SK-N-SH (cell line): ENCODE data around the gene AGFG2. TPM values are rescaled to one million over a fixed set of nuclear protein-coding genes. Genes with fewer than 3 reads are reported as not detected.

Experiments used
- CTCF ChIA-PET: fragments of 300-600, 350-600 bp; formaldehyde crosslinking; extraction: SDS; loops from one replicate; lab custom pipeline; 2021; lab: Yijun Ruan, JAX
- POLR2A ChIA-PET: fragments of 350-600 bp; sonication (Branson Sonifier 250); formaldehyde crosslinking; extraction: SDS; loops from one replicate; lab custom pipeline; 2020; ENCODE audit warnings: antibody characterized with exemption, inconsistent platforms; lab: Yijun Ruan, JAX
- DNase-seq: peaks from one replicate; pipeline ENCODE4 v3.0.0; 2012
- H2AFZ ChIP-seq: fragments of 200-600 bp; sonication (generic); 2 replicates; pipeline ENCODE4 v1.8.1; 2016; ENCODE audit warnings: antibody characterized with exemption, mild to moderate bottlenecking, low read depth
- H3F3A ChIP-seq: fragments of 200-600 bp; sonication (generic); replicated peaks from 2 replicates; pipeline ENCODE3; 2016; ENCODE audit warnings: antibody characterized with exemption, mild to moderate bottlenecking; ENCODE audit not compliant: insufficient read depth
- H3K27ac ChIP-seq, 2 experiments: fragments of 200-500 bp in 1 of 2; fragments of 200-600 bp in 1 of 2; sonication (Bioruptor generic) in 1 of 2; sonication (generic), shearing (Covaris generic) in 1 of 2; 2 replicates each; pipeline versions ENCODE4 v1.5.1 to v1.6.1; 2014 to 2016; ENCODE audit warnings: low read depth in 2 of 2, inconsistent platforms in 1 of 2, low read length in 1 of 2, mild to moderate bottlenecking in 1 of 2, mixed read lengths in 1 of 2
- H3K27me3 ChIP-seq: fragments of 200-600 bp; sonication (generic), shearing (Covaris generic); 2 replicates; pipeline ENCODE4 v1.6.1; 2016; ENCODE audit warnings: mixed run types; ENCODE audit not compliant: insufficient read depth
- H3K36me3 ChIP-seq, 2 experiments: fragments of 200-500 bp in 1 of 2; fragments of 200-600 bp in 1 of 2; sonication (Bioruptor generic) in 1 of 2; sonication (generic) in 1 of 2; replicated peaks in 1 of 2; 2 replicates each; pipeline versions ENCODE3 to v1.5.1; 2014 to 2016; ENCODE audit warnings: low read length in 1 of 2, mild to moderate bottlenecking in 1 of 2; ENCODE audit not compliant: insufficient read depth in 2 of 2, control insufficient read depth in 1 of 2
- H3K4me1 ChIP-seq, 2 experiments: fragments of 200-500 bp in 1 of 2; fragments of 200-600 bp in 1 of 2; sonication (Bioruptor generic) in 1 of 2; sonication (generic), shearing (Covaris generic) in 1 of 2; 2 replicates each; pipeline versions ENCODE4 v1.5.1 to v1.6.1; 2014 to 2016; ENCODE audit warnings: low read depth in 1 of 2, low read length in 1 of 2, mixed run types in 1 of 2; ENCODE audit not compliant: insufficient read depth in 2 of 2, control insufficient read depth in 1 of 2
- H3K4me2 ChIP-seq: fragments of 200-600 bp; sonication (generic), shearing (Covaris generic); 2 replicates; pipeline ENCODE4 v1.6.1; 2017; ENCODE audit warnings: mixed run types
- H3K4me3 ChIP-seq, 2 experiments: fragments of 200-500 bp in 1 of 2; fragments of 200-600 bp in 1 of 2; sonication (Bioruptor generic) in 1 of 2; sonication (generic), shearing (Covaris generic) in 1 of 2; 2 replicates each; pipeline versions ENCODE4 v1.5.1 to v1.8.1; 2014 to 2016; ENCODE audit warnings: low read depth in 2 of 2, inconsistent platforms in 1 of 2, low read length in 1 of 2, mild to moderate bottlenecking in 1 of 2, mixed read lengths in 1 of 2, moderate library complexity in 1 of 2
- H3K79me2 ChIP-seq: fragments of 200-600 bp; sonication (generic); 2 replicates; pipeline ENCODE4 v1.8.1; 2017; ENCODE audit warnings: mild to moderate bottlenecking; ENCODE audit not compliant: insufficient read depth
- H3K9ac ChIP-seq: fragments of 200-600 bp; sonication (generic); 2 replicates; pipeline ENCODE4 v1.6.1; 2017; ENCODE audit warnings: mixed run types
- H3K9me2 ChIP-seq: fragments of 200-600 bp; sonication (generic); 2 replicates; pipeline ENCODE4 v1.6.1; 2017; ENCODE audit warnings: mixed run types
- H3K9me3 ChIP-seq: fragments of 200-600 bp; sonication (generic); 2 replicates; pipeline ENCODE4 v1.6.1; 2017; ENCODE audit warnings: mixed run types, mild to moderate bottlenecking, moderate library complexity
- H4K20me1 ChIP-seq: fragments of 200-600 bp; sonication (generic); 2 replicates; pipeline ENCODE4 v1.6.1; 2017; ENCODE audit warnings: mild to moderate bottlenecking, mixed run types; ENCODE audit not compliant: insufficient read depth
- FOXJ3 ChIP-seq: sonication (generic); formaldehyde crosslinking; IDR thresholded peaks from 2 replicates; pipeline ENCODE4 v1.5.1; 2020; ENCODE audit warnings: mild to moderate bottlenecking, missing genetic modification reagents
- GABPA ChIP-seq: IDR thresholded peaks from 2 replicates; pipeline ENCODE4 v1.4.0; 2012; ENCODE audit warnings: low read depth, mild to moderate bottlenecking
- IRF3 ChIP-seq: fragments of 150-350 bp; IDR thresholded peaks from 2 replicates; pipeline ENCODE4 v1.6.1; 2016; ENCODE audit warnings: mild to moderate bottlenecking, low read depth, low read length
- MEF2A ChIP-seq: IDR thresholded peaks from 2 replicates; pipeline ENCODE4 v1.4.0; 2012; ENCODE audit warnings: low read depth, borderline replicate concordance
- RAD21 ChIP-seq: IDR thresholded peaks from 2 replicates; pipeline ENCODE4 v1.6.1; 2012; ENCODE audit warnings: mild to moderate bottlenecking, low read length
- REST ChIP-seq: IDR thresholded peaks from 2 replicates; pipeline ENCODE4 v1.6.1; 2012; ENCODE audit warnings: mild to moderate bottlenecking, low read depth, low read length, moderate library complexity
- TCF12 ChIP-seq: IDR thresholded peaks from 2 replicates; pipeline ENCODE4 v1.4.0; 2012
- TEAD4 ChIP-seq: IDR thresholded peaks from 2 replicates; pipeline ENCODE4 v1.4.0; 2012; ENCODE audit warnings: mild to moderate bottlenecking, borderline replicate concordance; ENCODE audit not compliant: insufficient read depth
- USF2 ChIP-seq: fragments of 150-350 bp; IDR thresholded peaks from 2 replicates; pipeline ENCODE4 v1.6.1; 2017; ENCODE audit warnings: antibody characterized with exemption, low read length, low read depth, borderline replicate concordance
- YY1 ChIP-seq: IDR thresholded peaks from 2 replicates; pipeline ENCODE4 v1.4.0; 2012; ENCODE audit warnings: low read depth, mild to moderate bottlenecking
- ZBTB33 ChIP-seq: IDR thresholded peaks from 2 replicates; pipeline ENCODE4 v1.4.0; 2012; ENCODE audit warnings: low read depth, borderline replicate concordance
- WGBS: methylation state at CpG from one replicate; pipeline ENCODE4 v1.1.6; 2017; ENCODE audit warnings: low lambda C conversion rate; 5-methylcytosine and 5-hydroxymethylcytosine counted together
- polyA plus RNA-seq, 3 experiments: library from polyadenylated mRNA; depleted of rRNA; stranded (reverse); fragments of >200 nt; gene quantifications; 2 replicates each; pipeline ENCODE4 v1.2.3, GENCODE V29; 2012

Gene AGFG2
- polyA plus RNA-seq, 1 of the 3 experiments (the other 2 are of a cell fraction) = 23.1 TPM

- no peak for TF ChIP-seq ZBTB33
- TF ChIP-seq FOXJ3 (CRISPR knock-in tag) = no peak
- no peak for TF ChIP-seq USF2
These were observed 44.4 kb downstream of the AGFG2 start (continued) for GRCh38 chr7:100583132-100584053.

GRCh38 chr7:100584054-100584682 is 45.2 kb downstream of the AGFG2 start:
- 0 out of 2 replicates have a peak overlapping the region, but pooled peaks have one; percentile 21 for H3K9ac ChIP-seq
- peaks cover 32% of the 10 kb centered on the region for H4K20me1 ChIP-seq
- H3F3A ChIP-seq = peaks cover 7% of the 10 kb centered on the region
- WGBS = 78% methylated on average over 15 of the region's 15 CpGs
- peak overlapping the region; percentile 83 to 89; a peak in 3 of 4 replicates for H3K4me3 ChIP-seq
- no peak overlapping the region for H3K27ac ChIP-seq
- H3K4me2 ChIP-seq = peak overlapping the region; percentile 97
- POLR2A ChIA-PET = interaction anchor here (2.5 to 4.3 kb wide), 2 partner anchors 13 to 18 kb away, joined by 19 to 63 read pairs; partner anchors contain the start of gene PCOLCE
- peaks cover 6 to 15% of the 10 kb centered on the region in 2 experiments; a peak in 2 of 4 replicates for H3K4me1 ChIP-seq
- H3K9me2 ChIP-seq = no peaks in the 10 kb centered on the region
- TF ChIP-seq FOXJ3 (CRISPR knock-in tag) (no peak), MEF2A (no peak), TEAD4 (no peak), RAD21 (no peak), TCF12 (no peak), YY1 (no peak), REST (no peak), IRF3 (no peak), GABPA (no peak)
- H3K79me2 ChIP-seq = peaks cover 33% of the 10 kb centered on the region
- no peak for DNase-seq
- H3K36me3 ChIP-seq = peaks cover 10 to 19% of the 10 kb centered on the region in 2 experiments
- no peak overlapping the region for H2AFZ ChIP-seq
- CTCF ChIA-PET = interaction anchor here (1.0 to 11.9 kb wide), 13 partner anchors 12 to 141 kb away, joined by 3 to 149 read pairs (median 7); partner anchors contain the start of genes GIGYF1, PCOLCE, POP7 and TSC22D4
- no peaks in the 10 kb centered on the region for H3K27me3 ChIP-seq
- no peaks in the 10 kb centered on the region for H3K9me3 ChIP-seq
